ENCODE results near the gene TLR2.
A peak's percentile ranks its signal among the peaks of the same experiment; 100 is the strongest.

Gene TLR2, protein sequence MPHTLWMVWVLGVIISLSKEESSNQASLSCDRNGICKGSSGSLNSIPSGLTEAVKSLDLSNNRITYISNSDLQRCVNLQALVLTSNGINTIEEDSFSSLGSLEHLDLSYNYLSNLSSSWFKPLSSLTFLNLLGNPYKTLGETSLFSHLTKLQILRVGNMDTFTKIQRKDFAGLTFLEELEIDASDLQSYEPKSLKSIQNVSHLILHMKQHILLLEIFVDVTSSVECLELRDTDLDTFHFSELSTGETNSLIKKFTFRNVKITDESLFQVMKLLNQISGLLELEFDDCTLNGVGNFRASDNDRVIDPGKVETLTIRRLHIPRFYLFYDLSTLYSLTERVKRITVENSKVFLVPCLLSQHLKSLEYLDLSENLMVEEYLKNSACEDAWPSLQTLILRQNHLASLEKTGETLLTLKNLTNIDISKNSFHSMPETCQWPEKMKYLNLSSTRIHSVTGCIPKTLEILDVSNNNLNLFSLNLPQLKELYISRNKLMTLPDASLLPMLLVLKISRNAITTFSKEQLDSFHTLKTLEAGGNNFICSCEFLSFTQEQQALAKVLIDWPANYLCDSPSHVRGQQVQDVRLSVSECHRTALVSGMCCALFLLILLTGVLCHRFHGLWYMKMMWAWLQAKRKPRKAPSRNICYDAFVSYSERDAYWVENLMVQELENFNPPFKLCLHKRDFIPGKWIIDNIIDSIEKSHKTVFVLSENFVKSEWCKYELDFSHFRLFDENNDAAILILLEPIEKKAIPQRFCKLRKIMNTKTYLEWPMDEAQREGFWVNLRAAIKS

DNA sequence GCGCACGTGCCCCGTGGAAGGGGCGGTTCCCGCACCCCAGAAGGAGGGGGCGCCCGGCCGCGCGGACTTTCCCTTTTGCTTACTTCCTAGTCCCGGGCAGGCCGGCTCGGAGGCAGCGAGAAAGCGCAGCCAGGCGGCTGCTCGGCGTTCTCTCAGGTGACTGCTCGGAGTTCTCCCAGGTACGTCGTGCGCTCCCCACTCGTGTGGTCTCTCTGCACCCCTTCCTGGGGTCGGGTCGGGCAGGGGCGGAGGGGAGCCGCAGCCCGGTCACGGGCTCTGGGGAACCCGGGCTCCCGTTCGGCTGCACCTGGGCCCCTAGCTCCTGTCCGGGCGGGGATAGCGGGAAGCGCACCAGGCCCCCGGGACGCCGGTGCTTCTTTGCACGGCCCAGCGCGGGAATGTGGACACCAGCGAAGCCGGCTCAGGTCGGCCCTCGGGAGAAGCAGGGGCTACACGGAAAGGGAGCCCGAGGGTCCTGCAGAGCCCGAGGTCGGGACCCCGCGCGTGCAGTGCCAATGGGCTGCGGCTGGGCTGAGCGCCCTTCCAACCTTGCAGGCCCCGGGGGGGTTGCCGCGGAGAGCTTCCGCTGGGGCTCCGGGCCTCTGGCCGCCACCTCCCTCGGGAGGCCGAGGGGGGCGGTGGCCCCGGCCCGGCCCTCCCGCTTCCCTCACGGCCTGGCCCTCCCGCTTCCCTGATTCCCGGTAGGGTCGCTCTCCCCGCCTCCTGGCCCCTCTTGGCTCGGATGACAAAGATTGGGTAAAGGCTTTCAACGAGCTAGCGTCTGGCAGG is at the start of gene TLR2:
Gene TLR2, plus strand, starts transcription at position 99 of the 789 bp plus-strand sequence. CDS start 18,628 bp downstream, outside the sequence.
- Histone ChIP-seq H3K36me3 (ENCODE audit: insufficient read depth, low read length) (no peaks in the 10 kb centered on the region), H3K4me1 (ENCODE audit: insufficient read depth, low read length) (no peaks in the 10 kb centered on the region), H3K9ac (ENCODE audit: low read depth, low read length) (peak within 1 kb of the TSS; percentile 69), H3K9me3 (ENCODE audit: control insufficient read depth, insufficient read depth, low read length) (peaks cover 10% of the 10 kb centered on the region)

DNA sequence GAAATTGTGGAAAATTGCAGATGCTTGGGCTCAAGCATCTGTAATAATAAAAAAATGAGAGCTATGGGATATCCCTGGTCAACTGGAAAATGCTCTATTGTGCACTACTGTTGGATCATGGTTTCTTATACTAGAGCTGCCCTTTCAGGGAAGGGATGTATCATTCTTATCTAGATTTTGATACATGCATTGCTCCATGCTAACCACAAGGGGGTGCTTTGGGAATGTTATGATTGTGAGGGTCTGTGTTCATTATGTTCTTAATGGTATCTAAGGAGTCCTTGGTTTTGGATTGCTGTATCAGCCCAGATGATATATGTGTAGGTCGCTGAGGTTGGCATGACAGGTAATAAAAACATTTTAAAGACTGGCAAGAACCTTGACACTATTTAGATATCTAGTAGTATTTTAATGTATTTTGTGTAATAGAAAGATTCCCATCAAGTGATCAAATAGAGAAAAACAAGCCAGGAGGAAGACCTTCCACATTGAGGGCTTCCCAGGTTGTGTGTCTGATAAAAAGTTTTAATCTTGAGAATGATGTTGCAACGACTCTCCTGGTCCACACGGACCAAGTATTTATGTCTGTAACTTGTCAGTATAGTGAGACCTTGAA is 49.2 kb upstream of the TLR2 start:
- Histone ChIP-seq H3K9ac (ENCODE audit: low read depth, low read length) (no peak overlapping the region), H3K9me3 (ENCODE audit: control insufficient read depth, insufficient read depth, low read length) (no peaks in the 10 kb centered on the region), H3K4me1 (ENCODE audit: insufficient read depth, low read length) (no peaks in the 10 kb centered on the region), H3K36me3 (ENCODE audit: insufficient read depth, low read length) (peaks cover 13% of the 10 kb centered on the region)

DNA sequence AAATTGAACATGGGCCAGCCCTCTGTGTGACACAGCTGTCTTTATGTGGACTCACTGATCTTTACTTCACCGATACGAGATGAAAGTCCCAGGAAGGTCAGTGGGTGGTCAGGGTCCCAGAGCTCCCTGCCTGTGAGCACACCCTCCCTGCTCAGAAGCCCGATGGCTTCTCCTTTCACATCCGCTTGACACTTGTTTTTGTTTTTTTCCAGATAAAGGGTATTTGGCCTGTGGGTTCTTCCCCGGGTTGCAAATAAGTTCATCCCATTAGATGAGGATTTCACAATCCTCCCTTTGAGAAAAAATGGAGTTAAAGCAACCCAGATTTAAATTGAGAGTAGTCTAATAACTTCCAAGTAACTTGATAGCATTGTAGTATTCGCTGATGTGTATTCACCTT is 48.2 kb upstream of the TLR2 start:
- H3K9ac ChIP-seq (ENCODE audit: low read depth, low read length), result no peak overlapping the region
- H3K9me3 ChIP-seq (ENCODE audit: control insufficient read depth, insufficient read depth, low read length), result no peaks in the 10 kb centered on the region
- H3K4me1 ChIP-seq (ENCODE audit: insufficient read depth, low read length), result peaks cover 7% of the 10 kb centered on the region
- H3K36me3 ChIP-seq (ENCODE audit: insufficient read depth, low read length), result peaks cover 8% of the 10 kb centered on the region

DNA sequence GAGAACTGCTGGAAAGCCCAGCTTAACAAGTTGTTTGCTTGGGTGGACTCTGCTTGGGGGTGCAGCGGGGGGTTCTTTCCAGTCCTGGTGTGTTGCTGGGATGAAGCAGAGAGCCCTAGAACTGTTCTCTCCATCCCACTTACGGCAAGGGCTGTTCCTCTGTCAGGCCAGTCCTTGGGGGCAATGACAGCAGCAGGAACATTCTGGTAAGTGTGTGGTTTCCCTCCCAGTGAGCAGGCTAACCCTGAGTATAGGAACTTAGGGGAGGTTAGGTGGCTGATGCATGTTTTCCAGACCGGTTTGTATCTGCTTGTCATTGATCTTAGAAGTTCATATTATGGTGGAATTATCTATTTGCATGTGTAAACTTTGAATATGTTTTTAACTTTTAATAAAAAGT is 46.9 kb upstream of the TLR2 start:
- peaks cover 7% of the 10 kb centered on the region for H3K4me1 ChIP-seq (ENCODE audit: insufficient read depth, low read length)
- no peaks in the 10 kb centered on the region for H3K9me3 ChIP-seq (ENCODE audit: control insufficient read depth, insufficient read depth, low read length)
- H3K9ac ChIP-seq (ENCODE audit: low read depth, low read length), result no peak overlapping the region
- peaks cover 8% of the 10 kb centered on the region for H3K36me3 ChIP-seq (ENCODE audit: insufficient read depth, low read length)

DNA sequence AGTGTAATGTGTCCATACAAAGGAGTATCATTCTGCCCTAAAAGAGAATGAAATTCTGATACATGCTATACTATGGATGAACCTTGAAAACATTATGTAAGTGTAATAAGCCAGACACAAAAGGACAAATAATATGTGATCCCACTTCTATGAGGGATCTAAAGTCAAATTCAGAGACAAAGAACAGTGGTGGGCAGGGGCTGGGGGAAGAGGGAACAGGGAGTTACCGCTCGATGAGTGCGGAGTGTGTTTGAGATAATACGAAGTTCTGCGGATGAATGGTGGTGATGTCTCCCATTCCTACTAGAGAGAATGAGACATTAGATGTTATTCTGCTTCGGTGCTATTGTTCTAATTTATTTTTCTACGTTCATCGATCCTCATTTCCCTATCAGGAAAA is 46.1 kb upstream of the TLR2 start:
- no peak overlapping the region for H3K9ac ChIP-seq (ENCODE audit: low read depth, low read length)
- H3K36me3 ChIP-seq (ENCODE audit: insufficient read depth, low read length), result peaks cover 8% of the 10 kb centered on the region
- H3K9me3 ChIP-seq (ENCODE audit: control insufficient read depth, insufficient read depth, low read length), result no peaks in the 10 kb centered on the region
- H3K4me1 ChIP-seq (ENCODE audit: insufficient read depth, low read length), result peaks cover 7% of the 10 kb centered on the region

DNA sequence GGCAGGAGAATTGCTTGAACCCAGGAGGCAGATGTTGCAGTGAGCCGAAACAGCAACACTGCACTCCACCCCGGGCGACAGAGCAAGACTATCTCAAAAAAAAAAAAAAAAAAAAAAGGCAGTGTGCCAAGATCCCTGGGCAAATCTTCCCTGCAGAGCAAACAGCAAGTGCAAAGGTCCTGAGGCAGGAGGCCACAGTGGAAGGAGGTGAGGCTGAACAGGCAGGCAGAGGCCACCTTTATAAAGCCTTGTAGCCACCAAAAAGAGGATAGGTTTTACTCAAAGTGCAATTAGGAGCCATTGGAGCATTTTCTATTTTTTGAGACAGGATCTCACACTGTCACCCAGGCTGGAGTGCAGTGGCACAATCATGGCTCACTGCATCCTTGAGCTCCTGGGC is 45.1 kb upstream of the TLR2 start:
- H3K9me3 ChIP-seq (ENCODE audit: control insufficient read depth, insufficient read depth, low read length), result no peaks in the 10 kb centered on the region
- H3K36me3 ChIP-seq (ENCODE audit: insufficient read depth, low read length), result peaks cover 8% of the 10 kb centered on the region
- peaks cover 7% of the 10 kb centered on the region for H3K4me1 ChIP-seq (ENCODE audit: insufficient read depth, low read length)
- no peak overlapping the region for H3K9ac ChIP-seq (ENCODE audit: low read depth, low read length)

DNA sequence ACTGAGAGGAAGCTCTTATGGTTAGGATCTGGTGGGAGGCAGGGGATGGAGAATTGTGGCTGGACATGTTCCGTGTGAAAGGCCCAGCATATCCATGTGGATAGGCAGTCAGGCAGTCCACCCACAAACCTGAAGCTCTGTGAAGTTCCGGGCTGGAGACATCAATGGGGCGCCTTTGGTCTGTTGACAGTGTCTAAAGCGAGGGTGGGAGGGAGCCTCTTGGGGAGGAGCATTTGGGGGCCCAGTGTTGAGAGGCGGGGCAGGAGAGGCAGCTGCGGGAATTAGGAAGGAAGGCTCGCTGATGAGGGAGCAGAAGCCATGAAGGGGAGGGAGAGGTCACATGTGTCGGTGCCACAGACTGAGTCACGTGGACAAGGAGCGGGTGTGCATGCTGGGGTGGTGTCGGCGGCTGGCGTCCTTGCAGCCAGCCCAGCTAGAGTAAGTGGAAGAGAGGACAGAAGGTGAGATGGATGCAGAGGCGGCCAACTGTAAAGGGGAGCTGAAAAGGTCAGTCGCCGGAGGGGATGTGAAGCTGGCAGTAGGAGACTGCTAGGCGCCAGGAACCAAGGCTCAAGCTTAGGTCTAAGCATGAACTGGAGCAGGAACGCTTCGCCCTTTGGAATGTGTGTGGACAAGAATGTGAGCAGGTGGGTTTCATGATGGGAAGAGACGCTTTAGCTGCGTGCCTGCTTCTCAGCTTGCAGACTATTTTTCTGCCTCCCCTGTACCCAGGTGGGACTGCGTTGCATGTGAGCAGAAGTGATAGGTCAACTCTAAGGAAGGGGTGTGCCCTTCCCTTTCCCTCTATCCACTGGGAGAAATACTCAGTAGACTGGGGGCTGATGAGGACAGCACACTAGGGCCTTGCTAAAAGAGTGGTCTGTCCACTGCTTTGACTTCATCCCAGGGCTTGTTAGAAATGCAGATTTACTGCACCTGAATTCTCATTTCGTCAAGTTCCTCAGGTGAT is 44.0 kb upstream of the TLR2 start:
- no peak overlapping the region for H3K9ac ChIP-seq (ENCODE audit: low read depth, low read length)
- peaks cover 7% of the 10 kb centered on the region for H3K4me1 ChIP-seq (ENCODE audit: insufficient read depth, low read length)
- H3K36me3 ChIP-seq (ENCODE audit: insufficient read depth, low read length), result peaks cover 6% of the 10 kb centered on the region
- peaks cover 2% of the 10 kb centered on the region for H3K9me3 ChIP-seq (ENCODE audit: control insufficient read depth, insufficient read depth, low read length)

DNA sequence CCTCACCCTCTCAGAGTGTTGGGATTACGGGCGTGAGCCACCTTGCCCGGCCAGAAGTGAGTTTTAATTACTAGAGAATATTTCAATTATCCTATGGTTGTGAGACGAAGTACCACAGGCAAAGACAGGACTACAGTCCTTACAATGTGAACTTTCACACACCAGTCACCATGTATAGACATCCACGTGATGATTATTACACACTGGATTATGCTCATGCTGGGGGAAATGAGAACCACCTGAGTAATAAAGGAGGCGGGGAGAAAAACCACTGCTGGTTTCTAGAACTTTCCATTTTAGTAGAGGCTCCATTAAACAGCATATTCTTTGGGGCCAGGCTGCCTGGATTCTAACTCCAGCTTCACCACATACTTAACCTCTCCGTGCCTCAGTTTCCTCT is 42.5 kb upstream of the TLR2 start:
- no peak overlapping the region for H3K9ac ChIP-seq (ENCODE audit: low read depth, low read length)
- no peaks in the 10 kb centered on the region; the same call in 1 of the 2 replicates for H3K36me3 ChIP-seq (ENCODE audit: insufficient read depth, low read length)
- H3K4me1 ChIP-seq (ENCODE audit: insufficient read depth, low read length), result peaks cover 7% of the 10 kb centered on the region
- H3K9me3 ChIP-seq (ENCODE audit: control insufficient read depth, insufficient read depth, low read length), result peaks cover 6% of the 10 kb centered on the region

DNA sequence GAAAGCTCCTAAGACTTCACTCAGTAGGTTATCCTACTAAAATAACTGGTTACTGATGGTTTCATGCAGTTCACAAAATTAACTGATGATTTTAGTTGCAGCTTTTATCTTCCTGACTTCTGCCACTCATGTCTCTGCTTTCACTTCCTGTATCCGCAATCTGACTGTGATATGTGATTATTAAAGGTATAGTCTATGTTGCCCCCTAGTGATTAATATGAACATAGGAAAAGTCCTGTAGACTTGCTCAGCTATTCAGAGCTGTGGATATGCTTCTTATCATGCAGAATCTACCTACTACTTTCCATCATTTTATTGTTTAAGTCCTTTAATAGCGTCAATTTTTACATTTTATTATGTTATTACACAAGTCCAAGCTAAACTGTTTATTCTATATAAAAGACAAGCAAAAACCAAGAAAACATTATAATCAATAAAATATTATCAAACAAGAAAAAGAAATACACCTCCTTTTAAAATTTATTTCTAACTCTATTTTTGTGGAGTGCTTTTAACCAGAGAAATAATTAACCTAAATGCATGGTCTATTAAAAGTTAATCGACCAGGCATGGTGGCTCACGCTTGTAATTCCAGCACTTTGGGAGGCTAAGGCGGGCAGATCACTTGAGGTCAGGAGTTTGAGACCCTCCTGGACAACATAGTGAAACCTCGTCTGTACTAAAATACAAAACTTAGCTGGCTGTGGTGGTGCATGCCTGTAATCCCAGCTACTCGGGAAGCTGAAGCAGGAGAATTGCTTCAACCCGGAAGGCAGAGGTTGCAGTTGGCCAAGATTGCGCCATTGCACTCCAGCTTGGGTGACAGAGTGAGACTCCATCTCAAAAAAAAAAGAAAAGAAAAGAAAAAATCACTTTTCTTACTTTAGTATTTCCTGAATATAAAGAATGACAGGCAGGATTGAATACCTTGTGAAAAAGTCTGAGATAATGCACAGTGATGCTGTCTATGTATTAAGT is 40.4 kb upstream of the TLR2 start:
- Histone ChIP-seq H3K9me3 (ENCODE audit: control insufficient read depth, insufficient read depth, low read length) (peaks cover 6% of the 10 kb centered on the region), H3K9ac (ENCODE audit: low read depth, low read length) (no peak overlapping the region), H3K4me1 (ENCODE audit: insufficient read depth, low read length) (peaks cover 7% of the 10 kb centered on the region), H3K36me3 (ENCODE audit: insufficient read depth, low read length) (no peaks in the 10 kb centered on the region)

DNA sequence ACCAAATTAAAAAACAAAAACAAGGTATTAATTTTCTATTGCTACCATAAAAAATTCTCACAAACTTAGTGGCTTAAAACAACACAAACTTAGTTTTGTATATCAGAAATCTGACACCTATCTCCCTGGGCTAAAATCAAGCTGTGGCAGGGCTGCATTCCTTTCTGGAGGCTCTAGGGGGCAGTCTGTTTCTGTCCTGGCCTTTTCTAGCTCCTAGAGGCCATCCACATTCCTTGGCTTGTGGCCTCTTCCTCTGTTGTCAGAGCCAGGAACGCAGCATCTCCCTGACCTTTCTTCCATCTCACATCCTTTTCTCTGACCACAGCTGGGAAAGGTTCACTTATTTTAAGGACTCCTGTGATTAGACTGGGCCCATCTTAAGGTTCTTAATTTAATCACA is 38.9 kb upstream of the TLR2 start:
- Histone ChIP-seq H3K9ac (ENCODE audit: low read depth, low read length) (no peak overlapping the region), H3K9me3 (ENCODE audit: control insufficient read depth, insufficient read depth, low read length) (peaks cover 6% of the 10 kb centered on the region), H3K4me1 (ENCODE audit: insufficient read depth, low read length) (peaks cover 6% of the 10 kb centered on the region), H3K36me3 (ENCODE audit: insufficient read depth, low read length) (no peaks in the 10 kb centered on the region)

DNA sequence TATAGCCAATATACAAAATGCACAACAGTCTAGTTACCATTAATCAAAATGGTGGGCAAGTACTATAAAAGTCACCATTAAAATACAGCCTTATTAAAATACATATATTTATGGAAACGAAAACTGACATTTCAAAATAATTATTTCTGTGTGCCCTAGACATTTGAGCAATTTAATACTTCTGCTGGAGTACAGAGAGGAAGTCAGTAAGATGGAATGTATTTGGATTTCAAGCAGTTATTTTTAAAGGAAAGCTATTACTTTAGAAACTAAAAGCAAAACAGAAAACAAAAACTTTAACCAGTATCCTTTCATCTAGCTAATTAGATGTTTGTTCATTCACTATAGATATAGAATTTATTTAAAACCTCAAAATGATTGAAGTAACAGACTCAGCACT is 37.8 kb upstream of the TLR2 start:
- Histone ChIP-seq H3K36me3 (ENCODE audit: insufficient read depth, low read length) (no peaks in the 10 kb centered on the region), H3K4me1 (ENCODE audit: insufficient read depth, low read length) (peaks cover 3% of the 10 kb centered on the region), H3K9me3 (ENCODE audit: control insufficient read depth, insufficient read depth, low read length) (peaks cover 6% of the 10 kb centered on the region), H3K9ac (ENCODE audit: low read depth, low read length) (no peak overlapping the region)

DNA sequence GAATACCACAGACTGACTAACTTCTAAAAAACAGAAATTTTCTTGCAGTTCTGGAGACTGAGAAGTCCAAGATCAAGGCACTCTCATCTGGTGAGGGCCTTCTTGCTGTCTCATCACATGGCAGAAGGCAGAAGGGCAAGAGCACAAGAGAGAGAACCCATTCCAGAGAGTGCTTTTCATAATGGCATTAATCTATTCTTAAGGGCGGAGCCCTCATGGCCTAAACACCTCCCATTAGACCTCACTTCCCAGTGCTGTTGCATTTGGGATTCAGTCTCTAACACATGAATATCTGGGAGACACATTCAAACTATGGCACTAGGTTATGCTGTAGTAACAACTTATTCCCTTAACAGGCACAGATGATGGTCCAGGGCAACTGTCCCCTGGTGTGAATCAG is 37.1 kb upstream of the TLR2 start:
- Histone ChIP-seq H3K9me3 (ENCODE audit: control insufficient read depth, insufficient read depth, low read length) (peaks cover 6% of the 10 kb centered on the region), H3K4me1 (ENCODE audit: insufficient read depth, low read length) (peaks cover 8% of the 10 kb centered on the region), H3K36me3 (ENCODE audit: insufficient read depth, low read length) (no peaks in the 10 kb centered on the region), H3K9ac (ENCODE audit: low read depth, low read length) (no peak overlapping the region; the same call in 1 of the 2 replicates)
